Measurements from ENCODE around the gene TMEM273. TPM values are rescaled to one million over a fixed set of nuclear protein-coding genes. Genes with fewer than 3 reads are reported as not detected.

The TMEM273 gene
- total and polyA plus RNA-seq, 7 donors, result 5.4 to 17.8 (median 11.0) TPM

GRCh38 chr10:49172061-49172776, 16.0 kb downstream of the TMEM273 start:
- H3K36me3 ChIP-seq, result no peaks in the 10 kb centered on the region
- H3K27ac ChIP-seq, result no peak overlapping the region
- intact Hi-C loops (cut with DNase I), result no loop called here
- 78 to 80% methylated on average over 4 of the region's 4 CpGs for WGBS, 2 donors
- H3K4me3 ChIP-seq, result no peak overlapping the region
- no peaks in the 10 kb centered on the region for H3K27me3 ChIP-seq
- no peak for DNase-seq
- H3K9me3 ChIP-seq, result no peaks in the 10 kb centered on the region
- no peak for TF ChIP-seq EP300 (IDR thresholded peaks at IDR 0.05)
- no peak for TF ChIP-seq CTCF (IDR thresholded peaks at IDR 0.05)
- TF ChIP-seq POLR2A (IDR thresholded peaks at IDR 0.05), result no peak
- TF ChIP-seq POLR2AphosphoS5 (IDR thresholded peaks at IDR 0.05), result no peak
- peaks cover 0 to 5% (median 0%) of the 10 kb centered on the region in 4 donors for H3K4me1 ChIP-seq

GRCh38 chr10:49171326-49172060, 16.7 kb downstream of the TMEM273 start:
- no peaks in the 10 kb centered on the region for H3K9me3 ChIP-seq
- intact Hi-C loops (cut with DNase I), result no loop called here
- no peaks in the 10 kb centered on the region for H3K27me3 ChIP-seq
- WGBS, 2 donors, result 71 to 83% methylated on average over 7 of the region's 7 CpGs
- DNase-seq, result no peak
- TF ChIP-seq EP300 (IDR thresholded peaks at IDR 0.05), result no peak
- TF ChIP-seq POLR2AphosphoS5 (IDR thresholded peaks at IDR 0.05), result no peak
- TF ChIP-seq POLR2A (IDR thresholded peaks at IDR 0.05), result no peak
- no peak for TF ChIP-seq CTCF (IDR thresholded peaks at IDR 0.05)
- no peak overlapping the region for H3K4me3 ChIP-seq
- H3K27ac ChIP-seq, result no peak overlapping the region
- H3K36me3 ChIP-seq, result no peaks in the 10 kb centered on the region
- no peaks in the 10 kb centered on the region for H3K4me1 ChIP-seq

- Histone ChIP-seq H3K27ac (no peak overlapping the region), H3K36me3 (no peaks in the 10 kb centered on the region), H3K9me3 (no peaks in the 10 kb centered on the region), H3K27me3 (no peaks in the 10 kb centered on the region), H3K4me1 (no peaks in the 10 kb centered on the region), H3K4me3 (no peak overlapping the region)
- DNase-seq, result no peak
- WGBS, 2 donors, result 65 to 85% methylated on average over 6 of the region's 6 CpGs
- intact Hi-C loops (cut with DNase I), result no loop called here
- TF ChIP-seq CTCF (IDR thresholded peaks at IDR 0.05) (no peak), POLR2A (IDR thresholded peaks at IDR 0.05) (no peak), EP300 (IDR thresholded peaks at IDR 0.05) (no peak), POLR2AphosphoS5 (IDR thresholded peaks at IDR 0.05) (no peak)
These were observed 17.4 kb downstream of the TMEM273 start for GRCh38 chr10:49170632-49171325.

- DNase-seq, result no peak
- H3K27me3 ChIP-seq, result no peaks in the 10 kb centered on the region
- TF ChIP-seq POLR2AphosphoS5 (IDR thresholded peaks at IDR 0.05) (no peak), EP300 (IDR thresholded peaks at IDR 0.05) (no peak)
- H3K36me3 ChIP-seq, result no peaks in the 10 kb centered on the region
- intact Hi-C loops (cut with DNase I), result loop anchor here (10.0 kb wide), 1 partner anchor 515 kb away; no protein-coding TSS in a partner anchor
- no peaks in the 10 kb centered on the region for H3K9me3 ChIP-seq
- no peak overlapping the region for H3K27ac ChIP-seq
- 47 to 78% methylated on average over 4 of the region's 4 CpGs for WGBS, 2 donors
- H3K4me1 ChIP-seq, result no peaks in the 10 kb centered on the region
- no peak overlapping the region for H3K4me3 ChIP-seq
These were observed 18.4 kb downstream of the TMEM273 start for GRCh38 chr10:49169776-49170175.

Measured in sigmoid colon (tissue), 7 donors.